ENCODE measurements around the gene ASAP3.
"Not testable (repeated sequence)": the region's sequence is repeated elsewhere in the genome, so short reads cannot be mapped to it uniquely, and the experiment has no call there.

GRCh38 chr1:23380236-23380635 is 103.7 kb downstream of the ASAP3 start:
- TF ChIP-seq CTCF (IDR thresholded peaks at IDR 0.05; ENCODE audit: low read depth, low read length); EZH2phosphoT487 (IDR thresholded peaks at IDR 0.05; ENCODE audit: low read depth): not testable (repeated sequence)
